ENCODE measurements around the gene SPOP.

DNA sequence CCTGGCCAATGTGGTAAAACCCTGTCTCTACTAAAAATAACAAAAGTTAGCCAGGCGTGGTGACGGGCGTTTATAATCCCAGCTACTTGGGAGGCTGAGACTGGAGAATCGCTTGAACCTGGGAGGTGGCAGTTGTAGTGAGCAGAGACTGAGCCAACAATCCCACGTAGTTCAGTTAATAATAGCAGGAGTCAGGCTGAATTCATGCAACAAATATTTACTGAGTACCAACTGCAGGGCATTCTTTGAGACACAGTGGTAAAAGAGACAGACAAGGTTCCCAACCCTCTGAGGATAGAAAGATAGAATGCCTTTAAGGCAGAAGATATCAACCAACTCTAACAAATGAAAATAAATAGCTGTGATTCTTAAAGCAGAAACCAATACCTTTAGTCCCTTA, 39.1 kb downstream of the SPOP start:
- TF ChIP-seq, protein P1, sequence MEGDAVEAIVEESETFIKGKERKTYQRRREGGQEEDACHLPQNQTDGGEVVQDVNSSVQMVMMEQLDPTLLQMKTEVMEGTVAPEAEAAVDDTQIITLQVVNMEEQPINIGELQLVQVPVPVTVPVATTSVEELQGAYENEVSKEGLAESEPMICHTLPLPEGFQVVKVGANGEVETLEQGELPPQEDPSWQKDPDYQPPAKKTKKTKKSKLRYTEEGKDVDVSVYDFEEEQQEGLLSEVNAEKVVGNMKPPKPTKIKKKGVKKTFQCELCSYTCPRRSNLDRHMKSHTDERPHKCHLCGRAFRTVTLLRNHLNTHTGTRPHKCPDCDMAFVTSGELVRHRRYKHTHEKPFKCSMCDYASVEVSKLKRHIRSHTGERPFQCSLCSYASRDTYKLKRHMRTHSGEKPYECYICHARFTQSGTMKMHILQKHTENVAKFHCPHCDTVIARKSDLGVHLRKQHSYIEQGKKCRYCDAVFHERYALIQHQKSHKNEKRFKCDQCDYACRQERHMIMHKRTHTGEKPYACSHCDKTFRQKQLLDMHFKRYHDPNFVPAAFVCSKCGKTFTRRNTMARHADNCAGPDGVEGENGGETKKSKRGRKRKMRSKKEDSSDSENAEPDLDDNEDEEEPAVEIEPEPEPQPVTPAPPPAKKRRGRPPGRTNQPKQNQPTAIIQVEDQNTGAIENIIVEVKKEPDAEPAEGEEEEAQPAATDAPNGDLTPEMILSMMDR (conservative IDR thresholded peaks at IDR 0.05; ENCODE audit: low read depth in 2 of 2), result no peak
- TF ChIP-seq POLR2AphosphoS5 (IDR thresholded peaks at IDR 0.05; ENCODE audit: low read depth), result no peak
- TF ChIP-seq CREB1 (CRISPR knock-in tag; IDR thresholded peaks at IDR 0.05; ENCODE audit: low read depth), result no peak
- TF ChIP-seq EZH2 (IDR thresholded peaks at IDR 0.05; ENCODE audit: low read depth, unreplicated experiment), result no peak
- TF ChIP-seq JUNB (IDR thresholded peaks at IDR 0.05; ENCODE audit: unreplicated experiment), result no peak
- TF ChIP-seq EZH2phosphoT487 (IDR thresholded peaks at IDR 0.05; ENCODE audit: unreplicated experiment), result no peak
- TF ChIP-seq, protein P2, sequence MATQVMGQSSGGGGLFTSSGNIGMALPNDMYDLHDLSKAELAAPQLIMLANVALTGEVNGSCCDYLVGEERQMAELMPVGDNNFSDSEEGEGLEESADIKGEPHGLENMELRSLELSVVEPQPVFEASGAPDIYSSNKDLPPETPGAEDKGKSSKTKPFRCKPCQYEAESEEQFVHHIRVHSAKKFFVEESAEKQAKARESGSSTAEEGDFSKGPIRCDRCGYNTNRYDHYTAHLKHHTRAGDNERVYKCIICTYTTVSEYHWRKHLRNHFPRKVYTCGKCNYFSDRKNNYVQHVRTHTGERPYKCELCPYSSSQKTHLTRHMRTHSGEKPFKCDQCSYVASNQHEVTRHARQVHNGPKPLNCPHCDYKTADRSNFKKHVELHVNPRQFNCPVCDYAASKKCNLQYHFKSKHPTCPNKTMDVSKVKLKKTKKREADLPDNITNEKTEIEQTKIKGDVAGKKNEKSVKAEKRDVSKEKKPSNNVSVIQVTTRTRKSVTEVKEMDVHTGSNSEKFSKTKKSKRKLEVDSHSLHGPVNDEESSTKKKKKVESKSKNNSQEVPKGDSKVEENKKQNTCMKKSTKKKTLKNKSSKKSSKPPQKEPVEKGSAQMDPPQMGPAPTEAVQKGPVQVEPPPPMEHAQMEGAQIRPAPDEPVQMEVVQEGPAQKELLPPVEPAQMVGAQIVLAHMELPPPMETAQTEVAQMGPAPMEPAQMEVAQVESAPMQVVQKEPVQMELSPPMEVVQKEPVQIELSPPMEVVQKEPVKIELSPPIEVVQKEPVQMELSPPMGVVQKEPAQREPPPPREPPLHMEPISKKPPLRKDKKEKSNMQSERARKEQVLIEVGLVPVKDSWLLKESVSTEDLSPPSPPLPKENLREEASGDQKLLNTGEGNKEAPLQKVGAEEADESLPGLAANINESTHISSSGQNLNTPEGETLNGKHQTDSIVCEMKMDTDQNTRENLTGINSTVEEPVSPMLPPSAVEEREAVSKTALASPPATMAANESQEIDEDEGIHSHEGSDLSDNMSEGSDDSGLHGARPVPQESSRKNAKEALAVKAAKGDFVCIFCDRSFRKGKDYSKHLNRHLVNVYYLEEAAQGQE (IDR thresholded peaks at IDR 0.05; ENCODE audit: unreplicated experiment), result no peak
- TF ChIP-seq ZNF331 (CRISPR knock-in tag; IDR thresholded peaks at IDR 0.05; ENCODE audit: low read depth), result no peak

Measured in GM23338 (cell line).